Lung (tissue), 12 donors: Measurements from ENCODE around the gene TAS2R14. TPM values are rescaled to one million over a fixed set of nuclear protein-coding genes. Genes with fewer than 3 reads are reported as not detected.

Experiments
- ATAC-seq: fragments of 200-7000 bp; cut with Tn5 transposase; one replicate; pipeline ENCODE4 v1.9.1; 2020; ENCODE audit warnings: moderate number of reproducible peaks; ENCODE audit not compliant: insufficient read depth, low FRiP score
- DNase-seq, 3 donors: peaks; one replicate each; pipeline ENCODE4 v3.0.0-alpha.2; 2013 to 2017
- H3K27ac ChIP-seq, 2 donors: one replicate each; pipeline ENCODE4 v1.5.1; 2013; ENCODE audit warnings: mild to moderate bottlenecking in 2 of 2, moderate library complexity in 2 of 2, control low read depth in 1 of 2, inconsistent platforms in 1 of 2, low read depth in 1 of 2, low read length in 1 of 2
- H3K27me3 ChIP-seq, 3 donors: one replicate each; pipeline ENCODE4 v1.5.1; 2013; ENCODE audit warnings: low read length in 2 of 3; ENCODE audit not compliant: control insufficient read depth in 3 of 3, insufficient read depth in 3 of 3
- H3K36me3 ChIP-seq, 4 donors: one replicate each; pipeline ENCODE4 v1.5.1; 2013; ENCODE audit warnings: low read length in 4 of 4, mild to moderate bottlenecking in 1 of 4, moderate library complexity in 1 of 4; ENCODE audit not compliant: control insufficient read depth in 4 of 4, insufficient read depth in 4 of 4
- H3K4me1 ChIP-seq, 5 donors: one replicate each; pipeline ENCODE4 v1.5.1; 2013; ENCODE audit warnings: low read length in 5 of 5, mild to moderate bottlenecking in 2 of 5, moderate library complexity in 1 of 5; ENCODE audit not compliant: control insufficient read depth in 5 of 5, insufficient read depth in 5 of 5
- H3K4me3 ChIP-seq: one replicate; pipeline ENCODE4 v1.5.1; 2013; ENCODE audit warnings: mild to moderate bottlenecking, control low read depth, moderate library complexity
- H3K9ac ChIP-seq, 2 donors: one replicate each; pipeline ENCODE4 v1.5.1; 2013; ENCODE audit warnings: low read length in 2 of 2, control low read depth in 1 of 2; ENCODE audit not compliant: insufficient read depth in 1 of 2
- H3K9me3 ChIP-seq, 4 donors: one replicate each; pipeline ENCODE4 v1.5.1; 2013; ENCODE audit warnings: low read length in 3 of 4, mild to moderate bottlenecking in 1 of 4, moderate library complexity in 1 of 4; ENCODE audit not compliant: control insufficient read depth in 4 of 4, insufficient read depth in 3 of 4
- WGBS, 2 donors: extraction: QIAGEN DNeasy Blood & Tissue Kit; methylation state at CpG; one replicate each; pipeline ENCODE4 v1.1.7; 2013; 5-methylcytosine and 5-hydroxymethylcytosine counted together
- polyA plus RNA-seq, 2 donors: library from polyadenylated mRNA; stranded (reverse); fragments of 200-250 nt; gene quantifications; one replicate each; pipeline ENCODE4 v1.2.1, GENCODE V29; 2013
- total RNA-seq, 2 donors: library from RNA; depleted of rRNA in 1 of 2; stranded (reverse); fragments of >200 nt in 1 of 2; gene quantifications; one replicate each; pipeline ENCODE4 v1.2.1, GENCODE V29; 2014 to 2021
- TF ChIP-seq, protein P1 (sequence below): IDR thresholded peaks from 2 replicates; pipeline ENCODE4 v1.5.1; 2012; ENCODE audit warnings: mild to moderate bottlenecking; ENCODE audit errors: control extremely low read depth, extremely low read depth
- donor health status: control.
- donor health status: control.
- donor health status: Bipolar disorder and iron deficiency.
- donor health status: healthy.
- donor health status: DM: yes; HTN: yes; CAD: no.

TAS2R14 gene
- total and polyA plus RNA-seq, 4 donors = 0.48 to 13.5 (median 2.0) TPM

DNA sequence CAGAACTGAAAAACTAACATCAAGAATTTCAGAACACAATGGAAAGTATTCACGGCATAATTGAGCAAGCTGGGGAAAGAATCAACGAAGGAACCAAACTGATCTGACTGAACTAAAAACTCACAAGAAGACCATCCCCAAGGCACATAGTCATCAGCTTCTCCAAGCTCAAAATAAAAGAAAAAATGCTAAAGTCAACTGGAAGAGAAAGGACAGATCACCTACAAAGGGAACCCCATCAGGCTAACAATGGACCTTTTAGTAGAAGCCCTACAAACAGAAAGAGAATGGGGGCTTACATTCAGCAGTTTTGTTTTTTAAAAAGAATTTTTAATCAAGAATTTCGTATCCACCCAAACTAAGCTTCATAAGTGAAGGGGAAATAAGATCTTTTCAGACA is 35.9 kb upstream of the TAS2R14 start:
- no peak for ATAC-seq
- no peak overlapping the region for H3K27ac ChIP-seq
- no peaks in the 10 kb centered on the region for H3K36me3 ChIP-seq
- no peaks in the 10 kb centered on the region for H3K4me1 ChIP-seq
- no peak for DNase-seq
- no peak overlapping the region for H3K9ac ChIP-seq
- WGBS, 2 donors = 95 to 97% methylated on average over 3 of the region's 3 CpGs
- H3K27me3 ChIP-seq = no peaks in the 10 kb centered on the region
- H3K9me3 ChIP-seq = no peaks in the 10 kb centered on the region
- TF ChIP-seq, protein P1, sequence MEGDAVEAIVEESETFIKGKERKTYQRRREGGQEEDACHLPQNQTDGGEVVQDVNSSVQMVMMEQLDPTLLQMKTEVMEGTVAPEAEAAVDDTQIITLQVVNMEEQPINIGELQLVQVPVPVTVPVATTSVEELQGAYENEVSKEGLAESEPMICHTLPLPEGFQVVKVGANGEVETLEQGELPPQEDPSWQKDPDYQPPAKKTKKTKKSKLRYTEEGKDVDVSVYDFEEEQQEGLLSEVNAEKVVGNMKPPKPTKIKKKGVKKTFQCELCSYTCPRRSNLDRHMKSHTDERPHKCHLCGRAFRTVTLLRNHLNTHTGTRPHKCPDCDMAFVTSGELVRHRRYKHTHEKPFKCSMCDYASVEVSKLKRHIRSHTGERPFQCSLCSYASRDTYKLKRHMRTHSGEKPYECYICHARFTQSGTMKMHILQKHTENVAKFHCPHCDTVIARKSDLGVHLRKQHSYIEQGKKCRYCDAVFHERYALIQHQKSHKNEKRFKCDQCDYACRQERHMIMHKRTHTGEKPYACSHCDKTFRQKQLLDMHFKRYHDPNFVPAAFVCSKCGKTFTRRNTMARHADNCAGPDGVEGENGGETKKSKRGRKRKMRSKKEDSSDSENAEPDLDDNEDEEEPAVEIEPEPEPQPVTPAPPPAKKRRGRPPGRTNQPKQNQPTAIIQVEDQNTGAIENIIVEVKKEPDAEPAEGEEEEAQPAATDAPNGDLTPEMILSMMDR = no peak
- no peak overlapping the region for H3K4me3 ChIP-seq

DNA sequence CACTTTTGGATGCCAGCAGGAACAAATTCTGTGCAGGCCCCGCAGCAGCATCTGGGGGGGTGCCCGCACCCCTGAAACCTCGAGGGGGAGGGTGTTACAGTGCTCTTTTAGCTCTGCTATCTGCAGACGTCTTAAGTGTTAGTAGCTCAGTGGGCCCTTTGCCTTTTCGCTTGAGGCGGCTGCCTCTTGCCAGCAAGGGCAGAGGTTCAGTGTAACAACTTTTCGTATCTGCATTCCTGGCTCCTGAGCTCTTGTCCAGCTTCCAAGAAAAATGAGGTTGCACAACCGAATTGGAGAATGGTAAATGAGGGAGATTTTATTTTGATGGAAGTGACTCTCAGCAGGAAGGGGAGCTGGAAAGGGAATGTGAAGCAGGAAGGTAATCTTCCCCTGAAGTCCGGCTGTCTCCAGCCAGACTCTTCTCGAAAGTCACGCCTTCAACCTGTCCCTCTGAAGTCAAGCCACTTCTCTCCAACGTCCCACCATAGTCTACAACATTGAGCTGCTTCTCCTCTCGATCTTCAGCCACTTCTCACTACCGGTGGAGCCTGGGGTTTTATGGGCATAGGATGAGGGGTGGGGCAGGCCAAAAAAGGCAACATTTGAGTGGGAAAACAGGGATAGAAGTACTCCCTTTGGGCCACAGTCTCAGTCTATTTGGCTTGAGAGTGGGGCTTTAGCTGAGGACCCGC is 29.8 kb upstream of the TAS2R14 start:
- Histone ChIP-seq H3K27me3 (no peaks in the 10 kb centered on the region), H3K4me3 (no peak overlapping the region), H3K9me3 (no peaks in the 10 kb centered on the region), H3K27ac (no peak overlapping the region), H3K36me3 (no peaks in the 10 kb centered on the region), H3K9ac (no peak overlapping the region), H3K4me1 (peaks cover 0 to 7% (median 2%) of the 10 kb centered on the region in 5 donors)
- ATAC-seq (no peak), DNase-seq (peak in 2 of 3 donors; percentile 50 to 54)
- TF ChIP-seq, protein P1 = no peak
- 70 to 79% methylated on average over 15 of the region's 15 CpGs for WGBS, 2 donors

DNA sequence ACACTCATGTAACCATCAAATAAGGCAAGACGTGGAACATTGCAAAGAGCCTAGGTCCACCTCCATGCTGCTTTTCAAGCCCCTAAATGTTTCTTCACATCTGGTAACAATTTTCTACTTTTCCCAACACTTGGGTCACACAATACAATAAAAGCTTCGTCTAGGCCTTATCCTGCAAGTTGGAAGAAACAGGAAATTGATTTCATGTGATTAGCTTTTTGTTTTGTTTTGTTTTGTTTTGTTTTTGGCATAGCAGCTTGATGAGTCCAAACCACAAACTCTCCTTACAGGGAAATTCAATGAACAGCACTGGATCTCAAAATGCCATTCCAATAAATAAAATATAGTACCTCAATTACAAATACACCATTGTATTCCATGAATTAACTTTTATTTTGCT is 28.3 kb upstream of the TAS2R14 start:
- TF ChIP-seq, protein P1 = no peak
- peak in 1 of 3 donors; percentile 5 for DNase-seq
- H3K4me1 ChIP-seq = peaks cover 0 to 7% (median 2%) of the 10 kb centered on the region in 5 donors
- no peaks in the 10 kb centered on the region for H3K36me3 ChIP-seq
- H3K27me3 ChIP-seq = no peaks in the 10 kb centered on the region
- no peak overlapping the region for H3K4me3 ChIP-seq
- ATAC-seq = no peak
- no peaks in the 10 kb centered on the region for H3K9me3 ChIP-seq
- no peak overlapping the region for H3K9ac ChIP-seq
- 68 to 75% methylated on average over 2 of the region's 2 CpGs for WGBS, 2 donors
- no peak overlapping the region for H3K27ac ChIP-seq

DNA sequence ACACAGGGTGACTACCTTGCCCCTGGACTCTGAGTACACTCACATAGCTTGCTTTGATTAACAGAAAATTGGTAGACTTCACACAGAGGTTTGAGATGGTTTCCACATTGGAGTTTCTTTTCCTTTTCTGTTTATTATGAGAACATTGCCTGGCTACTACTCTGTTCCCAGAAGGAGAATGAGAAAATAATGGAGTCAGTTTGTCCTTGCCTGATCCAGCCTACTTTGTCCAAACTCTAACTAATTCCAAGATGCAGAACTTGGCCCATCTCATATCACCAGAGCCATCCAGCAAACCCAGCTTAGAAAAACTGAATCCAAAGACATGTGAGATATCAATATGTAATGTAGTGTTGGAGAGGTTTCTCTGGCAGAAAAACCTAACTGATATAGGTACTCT is 27.3 kb upstream of the TAS2R14 start:
- no peak overlapping the region for H3K9ac ChIP-seq
- H3K27me3 ChIP-seq = no peaks in the 10 kb centered on the region
- H3K36me3 ChIP-seq = peaks cover 0 to 2% (median 0%) of the 10 kb centered on the region in 4 donors
- no peak overlapping the region for H3K4me3 ChIP-seq
- H3K9me3 ChIP-seq = peaks cover 0 to 3% (median 0%) of the 10 kb centered on the region in 4 donors
- ATAC-seq (no peak), DNase-seq (no peak)
- H3K27ac ChIP-seq = no peak overlapping the region
- H3K4me1 ChIP-seq = peaks cover 0 to 7% (median 2%) of the 10 kb centered on the region in 5 donors
- TF ChIP-seq, protein P1 = no peak
